M059J (cell line): Measurements from ENCODE around the gene PMCH. TPM values are rescaled to one million over a fixed set of nuclear protein-coding genes. Genes with fewer than 3 reads are reported as not detected.

Experiments
- total RNA-seq: library from RNA; depleted of rRNA; stranded (reverse); fragments of >200 nt; shearing (Covaris generic); gene quantifications from 2 replicates; pipeline ENCODE4 v1.2.3, GENCODE V29; 2014; rRNA removed

PMCH gene
- total RNA-seq, 1 experiment from 2014 or later, result not detected

Other genes with a start within 250 kb of the PMCH start
- gene WASHC3, start 135.8 kb downstream of the PMCH start, total RNA-seq, result 119 and 127 TPM in 2 replicates
- gene NUP37, start 77.7 kb downstream of the PMCH start, total RNA-seq, result 91.3 and 96.3 TPM in 2 replicates
- 14.7 and 22.3 TPM in 2 replicates for gene PARPBP, start 77.7 kb downstream of the PMCH start, total RNA-seq